ENCODE data around the gene OLFML1.

- no peak for TF ChIP-seq CTCF (IDR thresholded peaks at IDR 0.05)
- no peak for TF ChIP-seq POLR2A (IDR thresholded peaks at IDR 0.05)
- TF ChIP-seq POLR2AphosphoS5 (IDR thresholded peaks at IDR 0.05; ENCODE audit: insufficient read depth in 1 of 2, low read depth in 1 of 2): no peak
These were observed 1.5 kb downstream of the OLFML1 start for GRCh38 chr11:7486781-7487140.
